Breast epithelium (tissue), 4 donors: ENCODE measurements around the gene SFI1. TPM values are rescaled to one million over a fixed set of nuclear protein-coding genes. Genes with fewer than 3 reads are reported as not detected.

ENCODE experiments used
- DNase-seq, 2 donors: peaks; one replicate each; pipeline ENCODE4 v3.0.0-alpha.2; 2019; ENCODE audit warnings: low spot score in 2 of 2
- H3K27ac ChIP-seq, 2 donors: fragments of 200-600 bp; sonication (generic) in 1 of 2; one replicate each; pipeline ENCODE4 v1.5.1; 2016 to 2019; ENCODE audit warnings: mild to moderate bottlenecking in 1 of 2
- H3K27me3 ChIP-seq, 2 donors: fragments of 200-600 bp; sonication (generic) in 1 of 2; one replicate each; pipeline versions ENCODE4 v1.5.1 to v1.6.0; 2017 to 2019; ENCODE audit warnings: control low read depth in 1 of 2, mild to moderate bottlenecking in 1 of 2
- H3K36me3 ChIP-seq: fragments of 200-600 bp; one replicate; pipeline ENCODE4 v1.5.1; 2019
- H3K4me1 ChIP-seq, 2 donors: fragments of 200-600 bp; sonication (generic); one replicate each; pipeline ENCODE4 v1.5.1; 2016 to 2019; ENCODE audit warnings: control low read depth in 1 of 2
- H3K4me3 ChIP-seq, 3 donors: fragments of 200-600 bp; sonication (generic); 1 replicate in 2 of 3; 2 replicates in 1 of 3; pipeline ENCODE4 v1.5.1; 2016 to 2019; ENCODE audit warnings: mild to moderate bottlenecking in 3 of 3, moderate library complexity in 2 of 3
- H3K9me3 ChIP-seq, 2 donors: fragments of 200-600 bp; sonication (generic) in 1 of 2; one replicate each; pipeline ENCODE4 v1.5.1; 2016 to 2019; ENCODE audit warnings: control low read depth in 1 of 2
- POLR2A ChIP-seq: fragments of 450-650 bp; IDR thresholded peaks from one replicate; pipeline ENCODE4 v1.6.1; 2016; ENCODE audit warnings: antibody characterized with exemption, mild to moderate bottlenecking, moderate library complexity
- POLR2AphosphoS5 ChIP-seq, 3 donors: sonication (generic); formaldehyde crosslinking; IDR thresholded peaks; one replicate each; pipeline ENCODE4 v1.6.1; 2017; ENCODE audit warnings: antibody characterized with exemption in 3 of 3
- intact Hi-C: fragments of 100-400 bp; cut with DNase I; formaldehyde crosslinking; loops from one replicate; pipeline ENCODE4 v1.15.1; 2023; ENCODE audit warnings: low total_unique reads
- total RNA-seq, 3 donors: library from RNA; depleted of rRNA; stranded (reverse); fragments of >200 nt; gene quantifications; one replicate each; pipeline ENCODE4 v1.1.0, GENCODE V29; 2016
- TF ChIP-seq, protein P1 (sequence below), 3 donors: fragments of 450-650 bp; IDR thresholded peaks; one replicate each; pipeline ENCODE4 v1.5.1; 2016 to 2017; ENCODE audit warnings: antibody characterized with exemption in 3 of 3, mild to moderate bottlenecking in 3 of 3, moderate library complexity in 3 of 3

The SFI1 gene
- total RNA-seq, 3 donors from 2014 or later = 17.4 to 62.9 (median 42.1) TPM

DNA sequence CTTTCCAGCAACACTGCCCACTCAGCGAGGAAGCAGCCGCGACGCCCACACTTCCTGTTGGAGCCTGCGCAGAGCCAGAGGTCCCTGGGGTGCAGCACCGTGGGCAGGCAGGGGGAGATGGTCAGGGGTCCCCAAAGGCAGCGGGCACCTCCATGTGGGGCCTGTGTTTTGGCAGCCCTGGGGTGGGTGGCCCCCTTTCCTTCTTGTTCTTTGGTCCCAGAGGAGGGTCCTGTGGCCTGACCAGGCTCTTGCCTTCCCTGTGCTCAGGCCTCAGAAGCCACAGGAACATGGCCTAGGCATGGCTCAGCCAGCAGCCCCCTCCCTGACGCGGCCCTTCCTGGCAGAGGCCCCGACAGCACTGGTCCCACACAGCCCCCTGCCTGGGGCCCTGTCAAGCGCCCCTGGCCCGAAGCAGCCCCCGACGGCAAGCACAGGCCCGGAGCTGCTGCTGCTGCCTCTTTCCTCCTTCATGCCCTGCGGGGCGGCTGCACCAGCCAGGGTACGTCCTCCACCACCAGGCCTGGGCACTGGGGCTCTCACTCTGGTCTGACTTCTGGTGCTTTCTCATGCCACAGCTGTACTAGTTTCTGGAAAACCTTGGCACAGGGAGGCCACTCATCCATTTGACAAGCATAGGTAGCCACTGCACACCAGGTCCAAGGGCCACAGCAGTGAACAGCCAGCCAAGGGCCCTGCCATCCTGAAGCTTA lies 118.6 kb downstream of the SFI1 start:
- H3K27me3 ChIP-seq = no peaks in the 10 kb centered on the region
- intact Hi-C loops = no loop called here
- TF ChIP-seq, protein P1, sequence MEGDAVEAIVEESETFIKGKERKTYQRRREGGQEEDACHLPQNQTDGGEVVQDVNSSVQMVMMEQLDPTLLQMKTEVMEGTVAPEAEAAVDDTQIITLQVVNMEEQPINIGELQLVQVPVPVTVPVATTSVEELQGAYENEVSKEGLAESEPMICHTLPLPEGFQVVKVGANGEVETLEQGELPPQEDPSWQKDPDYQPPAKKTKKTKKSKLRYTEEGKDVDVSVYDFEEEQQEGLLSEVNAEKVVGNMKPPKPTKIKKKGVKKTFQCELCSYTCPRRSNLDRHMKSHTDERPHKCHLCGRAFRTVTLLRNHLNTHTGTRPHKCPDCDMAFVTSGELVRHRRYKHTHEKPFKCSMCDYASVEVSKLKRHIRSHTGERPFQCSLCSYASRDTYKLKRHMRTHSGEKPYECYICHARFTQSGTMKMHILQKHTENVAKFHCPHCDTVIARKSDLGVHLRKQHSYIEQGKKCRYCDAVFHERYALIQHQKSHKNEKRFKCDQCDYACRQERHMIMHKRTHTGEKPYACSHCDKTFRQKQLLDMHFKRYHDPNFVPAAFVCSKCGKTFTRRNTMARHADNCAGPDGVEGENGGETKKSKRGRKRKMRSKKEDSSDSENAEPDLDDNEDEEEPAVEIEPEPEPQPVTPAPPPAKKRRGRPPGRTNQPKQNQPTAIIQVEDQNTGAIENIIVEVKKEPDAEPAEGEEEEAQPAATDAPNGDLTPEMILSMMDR (IDR thresholded peaks at IDR 0.05) = no peak
- no peak for TF ChIP-seq POLR2A
- TF ChIP-seq POLR2AphosphoS5 (IDR thresholded peaks at IDR 0.05) = no peak
- H3K27ac ChIP-seq = peak overlapping the region; percentile 21 to 71
- no peak for DNase-seq
- H3K4me3 ChIP-seq = no peak overlapping the region
- H3K9me3 ChIP-seq = no peaks in the 10 kb centered on the region
- H3K36me3 ChIP-seq = peaks cover 3% of the 10 kb centered on the region
- peaks cover 0 to 6% of the 10 kb centered on the region in 2 donors for H3K4me1 ChIP-seq

DNA sequence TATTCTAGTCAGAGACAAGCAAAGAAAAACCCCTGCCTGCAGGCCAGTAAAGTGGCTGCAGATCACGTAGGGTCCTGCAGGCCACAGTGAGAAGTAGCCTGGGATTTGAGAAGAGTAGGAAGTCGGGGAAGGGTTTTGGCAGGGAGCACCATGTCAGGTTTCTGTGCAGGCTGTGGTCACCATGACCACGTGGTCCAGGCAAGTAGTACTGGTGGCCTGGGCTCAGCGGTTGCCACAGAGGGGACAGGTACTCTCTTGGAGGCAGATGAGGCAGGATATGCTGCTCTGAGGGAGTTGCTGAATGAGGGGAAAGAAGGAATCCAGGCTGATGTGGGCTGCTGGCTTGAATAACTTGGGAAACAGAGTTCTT lies 119.1 kb downstream of the SFI1 start:
- Histone ChIP-seq H3K27ac (peak overlapping the region in 1 of 2 donors; percentile 71), H3K36me3 (peaks cover 3% of the 10 kb centered on the region), H3K9me3 (no peaks in the 10 kb centered on the region), H3K27me3 (no peaks in the 10 kb centered on the region), H3K4me1 (peaks cover 0 to 6% of the 10 kb centered on the region in 2 donors), H3K4me3 (no peak overlapping the region)
- intact Hi-C loops = no loop called here
- DNase-seq = no peak
- TF ChIP-seq POLR2AphosphoS5 (IDR thresholded peaks at IDR 0.05) (no peak), POLR2A (no peak)
- TF ChIP-seq, protein P1 (IDR thresholded peaks at IDR 0.05) = no peak

DNA sequence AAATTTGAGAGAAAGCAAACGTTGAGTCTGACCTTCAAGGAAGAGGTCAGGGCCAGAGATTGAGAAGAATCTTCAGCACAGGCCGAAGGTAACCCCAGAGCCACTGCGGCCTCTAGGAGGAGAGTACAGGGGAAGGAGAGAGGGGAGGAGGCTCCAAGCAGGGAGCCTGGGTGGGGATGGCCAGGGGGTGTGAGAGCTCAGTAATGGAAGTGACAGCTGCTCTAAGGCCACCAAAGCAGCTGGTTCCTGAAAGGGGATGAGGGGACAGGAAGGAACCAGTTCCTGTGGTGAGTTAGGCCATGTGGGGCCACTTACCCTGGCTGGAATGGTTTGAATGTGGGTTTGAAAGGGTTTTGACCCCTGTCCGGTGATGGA lies 119.6 kb downstream of the SFI1 start:
- Histone ChIP-seq H3K4me3 (no peak overlapping the region), H3K27me3 (no peaks in the 10 kb centered on the region), H3K27ac (peak overlapping the region in 1 of 2 donors; percentile 71), H3K36me3 (peaks cover 3% of the 10 kb centered on the region), H3K9me3 (no peaks in the 10 kb centered on the region), H3K4me1 (peaks cover 0 to 6% of the 10 kb centered on the region in 2 donors)
- intact Hi-C loops = no loop called here
- no peak for DNase-seq
- TF ChIP-seq, protein P1 (IDR thresholded peaks at IDR 0.05) = no peak
- no peak for TF ChIP-seq POLR2AphosphoS5 (IDR thresholded peaks at IDR 0.05)

DNA sequence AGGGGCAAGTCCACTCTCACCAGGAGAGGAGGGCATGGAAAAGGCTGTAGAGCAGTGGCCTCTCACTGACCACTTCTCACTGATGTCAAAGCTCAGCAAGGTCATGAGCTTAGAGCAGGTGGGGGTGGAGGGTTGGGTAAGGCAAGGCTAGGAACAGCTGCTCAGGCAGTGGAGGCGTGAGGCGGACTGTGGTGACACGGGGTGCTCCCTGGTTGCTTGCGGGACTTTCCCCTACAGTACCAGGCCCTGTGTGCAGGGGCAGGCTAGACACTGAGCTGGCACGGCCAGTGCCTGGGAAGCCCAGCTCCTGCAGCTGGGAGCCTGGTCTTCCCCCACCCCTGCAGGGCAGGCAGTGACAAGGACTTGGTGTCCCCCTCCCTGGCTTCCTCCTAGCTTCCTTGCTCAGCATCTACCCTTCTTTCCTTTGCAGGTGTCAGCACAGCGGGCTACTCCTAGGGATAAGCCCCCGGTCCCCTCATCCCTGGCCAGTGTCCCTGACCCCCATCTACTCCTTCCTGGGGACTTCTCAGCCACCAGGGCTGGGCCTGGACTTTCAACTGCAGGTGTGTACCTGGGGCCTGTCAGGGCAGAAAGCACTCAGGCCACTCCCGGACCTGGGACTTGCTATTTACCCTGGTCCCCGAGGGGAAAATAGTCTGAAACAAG lies 120.1 kb downstream of the SFI1 start:
- Histone ChIP-seq H3K27ac (peak overlapping the region in 1 of 2 donors; percentile 71), H3K4me1 (peaks cover 0 to 6% of the 10 kb centered on the region in 2 donors), H3K36me3 (peaks cover 3% of the 10 kb centered on the region), H3K9me3 (no peaks in the 10 kb centered on the region), H3K27me3 (no peaks in the 10 kb centered on the region), H3K4me3 (no peak overlapping the region)
- no peak for TF ChIP-seq POLR2A
- TF ChIP-seq POLR2AphosphoS5 (IDR thresholded peaks at IDR 0.05) = no peak
- TF ChIP-seq, protein P1 (IDR thresholded peaks at IDR 0.05) = no peak
- intact Hi-C loops = no loop called here
- DNase-seq = no peak

DNA sequence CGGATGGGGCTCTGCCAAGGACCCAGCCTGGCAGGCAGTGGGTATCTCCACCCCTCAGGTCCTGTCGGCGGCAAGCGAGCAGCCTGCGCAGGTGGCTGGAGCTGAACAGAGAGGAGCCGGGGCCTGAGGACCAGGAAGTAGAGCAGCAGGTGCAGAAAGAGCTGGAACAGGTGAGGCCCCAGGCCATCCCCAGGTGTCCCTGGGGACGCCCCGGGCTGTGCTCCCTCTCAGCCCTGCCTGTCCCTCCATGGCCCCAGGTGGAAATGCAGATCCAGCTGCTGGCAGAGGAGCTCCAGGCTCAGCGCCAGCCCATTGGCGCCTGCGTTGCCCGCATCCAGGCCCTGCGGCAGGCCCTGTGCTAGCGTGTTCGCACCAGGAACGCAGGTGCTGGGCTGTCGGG lies 121.7 kb downstream of the SFI1 start:
- peaks cover 3% of the 10 kb centered on the region for H3K36me3 ChIP-seq

More for the DNA sequence above, 121.7 kb downstream of the SFI1 start:
- no peak for DNase-seq
- TF ChIP-seq POLR2AphosphoS5 (IDR thresholded peaks at IDR 0.05) = no peak
- no peak for TF ChIP-seq POLR2A
- TF ChIP-seq, protein P1 (IDR thresholded peaks at IDR 0.05) = no peak
- H3K27ac ChIP-seq = peak overlapping the region; percentile 17 to 32
- H3K4me3 ChIP-seq = no peak overlapping the region
- peaks cover 0 to 6% of the 10 kb centered on the region in 2 donors for H3K4me1 ChIP-seq
- no peaks in the 10 kb centered on the region for H3K9me3 ChIP-seq
- no peaks in the 10 kb centered on the region for H3K27me3 ChIP-seq
- intact Hi-C loops = no loop called here
